Smooth muscle cell of the brain vasculature (primary cell): ENCODE measurements around the gene C19orf38.
"Not testable (repeated sequence)": the region's sequence is repeated elsewhere in the genome, so short reads cannot be mapped to it uniquely, and the experiment has no call there.

ENCODE experiments used
- DNase-seq: peaks from one replicate; pipeline ENCODE4 v3.0.0-alpha.2; 2012; ENCODE audit warnings: low read depth, low spot score

C19orf38 gene

DNA sequence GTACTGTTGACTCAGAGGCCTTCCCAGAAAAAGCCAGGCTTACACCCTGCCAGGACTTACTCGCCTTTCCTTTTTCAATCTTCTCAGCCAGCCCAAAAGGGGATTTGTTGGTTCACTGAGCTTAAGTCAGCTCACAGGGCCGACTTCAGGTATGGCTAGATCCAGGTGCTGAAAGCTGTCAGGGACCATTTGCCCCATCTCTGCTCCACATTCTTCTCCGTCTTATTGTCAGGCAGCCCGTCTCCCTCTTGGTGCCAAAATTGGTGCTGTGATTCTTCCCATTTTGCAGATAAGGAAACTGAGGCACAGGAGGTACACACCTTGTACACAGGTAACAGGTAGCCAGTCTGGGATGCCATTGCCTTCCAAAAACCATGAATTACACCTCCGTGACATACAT, 2.4 kb downstream of the C19orf38 start:
- no peak for DNase-seq

DNA sequence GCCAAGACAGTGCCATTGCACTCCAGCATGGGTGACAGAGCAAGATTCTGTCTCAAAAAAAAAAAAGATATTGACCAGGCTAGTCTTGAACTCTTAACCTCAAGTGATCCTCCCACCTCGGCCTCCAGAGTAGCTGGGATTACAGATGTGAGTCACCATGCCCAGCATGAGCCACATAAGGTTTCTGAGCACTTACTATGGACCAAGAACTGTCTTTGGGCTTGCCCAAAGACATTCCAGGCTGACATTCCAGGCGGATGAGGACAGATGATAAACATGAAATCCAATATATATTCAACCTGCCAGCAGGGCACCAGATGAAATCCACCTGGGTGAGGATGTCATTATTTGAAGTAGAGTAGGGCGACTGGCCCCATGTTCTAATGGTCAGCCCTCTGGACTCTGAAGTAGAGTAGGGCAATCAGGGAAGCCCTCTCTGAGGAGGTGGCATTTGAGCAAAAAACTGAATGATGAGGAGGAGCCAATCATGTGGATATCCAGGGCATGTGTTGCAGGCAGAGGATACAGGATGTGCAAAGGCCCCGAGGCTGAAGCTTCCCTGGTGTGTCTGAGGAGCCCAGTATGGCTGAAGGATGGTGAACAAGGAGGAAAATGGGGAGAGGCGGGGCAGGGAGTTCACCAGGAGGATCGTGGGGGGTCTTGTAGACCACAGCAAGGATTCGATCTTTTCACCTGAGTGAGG, 4.0 kb downstream of the C19orf38 start:
- DNase-seq: no peak

DNA sequence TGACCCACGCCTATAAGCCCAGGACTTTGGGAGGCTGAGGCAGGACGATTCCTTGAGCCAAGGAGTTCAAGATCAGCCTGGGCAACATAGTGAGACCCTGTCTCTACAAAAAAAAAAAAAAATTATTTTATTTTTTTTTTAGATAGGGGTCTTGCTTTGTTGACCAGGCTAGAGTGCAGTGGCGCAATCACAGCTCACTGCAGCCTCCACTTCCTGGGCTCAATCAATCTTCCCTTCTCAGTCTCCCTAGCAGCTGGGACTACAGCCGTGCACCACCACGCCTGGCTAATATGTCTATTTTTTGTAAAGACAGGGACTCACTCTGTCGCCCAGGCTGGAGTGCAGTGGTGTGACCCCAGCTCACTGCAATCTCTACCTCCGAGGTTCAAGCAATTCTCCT, 4.7 kb downstream of the C19orf38 start:
- DNase-seq: no peak

DNA sequence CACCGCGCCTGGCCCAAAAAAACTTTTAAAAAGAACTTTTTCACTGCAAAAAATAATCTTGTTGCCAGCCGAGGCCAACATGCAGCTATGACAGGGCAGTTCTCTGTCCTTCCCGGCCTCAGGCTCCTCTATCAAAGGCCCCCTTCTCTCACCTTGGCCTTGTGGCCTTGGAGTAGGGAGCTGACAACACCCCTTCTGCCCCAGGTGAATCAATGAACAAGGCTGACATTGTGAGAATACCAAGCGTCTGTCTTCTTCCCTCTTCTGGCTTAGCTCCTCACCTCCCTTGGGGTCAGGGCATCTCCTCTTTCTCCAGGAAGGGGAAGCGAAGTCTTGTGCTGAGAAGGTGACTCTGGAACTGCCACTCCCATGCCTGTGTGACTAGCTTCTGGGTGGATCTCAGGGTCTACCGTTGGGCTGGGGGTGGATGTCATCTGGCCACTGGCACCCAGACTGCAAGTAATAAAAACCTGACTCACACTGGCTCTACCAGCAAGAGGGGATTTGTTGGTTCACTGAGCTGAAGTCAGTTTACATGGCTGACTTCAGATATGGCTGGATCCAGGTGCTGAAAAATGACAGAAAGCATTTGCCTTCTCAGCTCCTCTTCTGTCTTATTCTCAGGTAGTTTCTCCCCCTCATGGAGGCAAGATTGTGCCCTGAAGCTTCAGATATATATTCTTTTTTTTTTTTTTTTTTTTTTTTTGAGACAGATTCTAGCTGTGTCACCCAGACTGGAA, 6.3 kb downstream of the C19orf38 start:
- no peak for DNase-seq

DNA sequence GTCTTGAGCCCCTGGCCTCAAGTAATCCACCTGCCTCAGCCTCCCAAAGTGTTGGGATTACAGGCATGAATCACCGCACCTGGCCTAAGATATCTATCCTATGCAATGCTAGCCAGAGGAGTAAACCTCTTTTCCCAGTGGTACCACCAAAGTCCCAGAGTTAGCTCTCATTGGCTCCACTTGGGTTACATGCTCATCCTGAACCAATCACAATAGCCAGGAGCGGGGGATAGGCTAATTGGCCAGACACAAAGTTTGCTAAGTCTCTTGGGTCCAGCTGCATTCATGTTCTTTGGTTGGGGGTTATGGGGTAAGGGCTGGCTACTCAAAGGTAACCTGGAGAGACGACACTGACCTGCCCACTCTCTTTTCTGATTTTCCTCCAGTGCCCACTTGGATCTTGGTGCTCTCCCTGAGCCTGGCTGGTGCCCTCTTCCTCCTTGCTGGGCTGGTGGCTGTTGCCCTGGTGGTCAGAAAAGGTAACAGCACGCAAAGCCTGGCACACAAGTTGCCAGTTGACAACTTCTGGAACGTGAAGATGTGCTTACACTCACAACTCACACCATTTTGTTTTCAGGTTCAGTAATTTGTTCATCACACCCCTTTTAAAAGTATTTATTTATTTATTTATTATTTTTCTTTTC, 7.8 kb downstream of the C19orf38 start:
- no peak for DNase-seq

DNA sequence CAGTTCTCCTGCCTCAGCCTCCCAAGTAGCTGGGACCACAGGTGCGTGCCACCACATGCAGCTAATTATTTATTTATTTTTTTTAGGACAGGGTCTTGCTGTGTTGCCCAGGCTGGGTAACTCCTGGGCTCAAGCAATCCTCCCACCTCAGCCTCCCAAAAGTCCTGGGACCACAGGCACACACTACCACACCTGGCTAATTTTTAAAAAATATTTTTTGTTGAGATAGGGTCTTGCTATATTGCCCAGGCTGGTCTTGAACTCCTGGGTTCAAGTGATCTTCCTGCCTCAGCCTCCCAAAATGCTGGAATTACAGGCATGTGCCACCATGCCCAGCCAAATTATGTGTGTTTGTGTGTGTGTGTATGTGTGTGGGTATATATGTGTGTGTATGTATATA, 8.7 kb downstream of the C19orf38 start:
- not testable (repeated sequence) for DNase-seq

DNA sequence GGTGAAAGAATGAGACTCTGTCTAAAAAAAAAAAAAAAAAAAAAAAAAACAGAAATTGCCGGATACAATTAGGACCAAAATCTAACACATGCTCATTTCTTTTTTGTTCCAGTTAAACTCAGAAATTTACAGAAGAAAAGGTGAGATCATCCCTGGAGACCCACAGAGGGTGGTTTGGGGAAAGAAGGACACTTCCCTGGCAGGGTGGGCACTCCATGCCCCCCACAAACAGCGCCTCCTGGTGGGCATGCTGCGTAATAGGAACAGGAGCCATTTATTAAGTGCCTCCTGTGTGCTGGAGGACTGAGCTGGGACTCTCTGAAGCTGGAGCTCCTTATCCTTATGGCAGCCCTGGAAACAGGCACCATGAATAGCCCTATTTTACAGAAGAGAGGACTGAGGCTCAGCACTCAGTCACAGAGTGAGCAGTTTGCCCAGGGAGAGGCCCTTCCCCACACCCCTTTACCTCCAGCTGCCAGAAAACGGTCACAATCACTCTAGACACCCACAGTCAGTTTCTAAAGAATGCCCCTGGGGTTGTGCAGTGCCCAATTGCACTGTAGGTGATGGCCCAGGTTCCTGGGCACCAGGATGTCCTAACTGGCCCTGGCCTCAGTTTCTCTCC, 10.1 kb downstream of the C19orf38 start:
- no peak for DNase-seq

DNA sequence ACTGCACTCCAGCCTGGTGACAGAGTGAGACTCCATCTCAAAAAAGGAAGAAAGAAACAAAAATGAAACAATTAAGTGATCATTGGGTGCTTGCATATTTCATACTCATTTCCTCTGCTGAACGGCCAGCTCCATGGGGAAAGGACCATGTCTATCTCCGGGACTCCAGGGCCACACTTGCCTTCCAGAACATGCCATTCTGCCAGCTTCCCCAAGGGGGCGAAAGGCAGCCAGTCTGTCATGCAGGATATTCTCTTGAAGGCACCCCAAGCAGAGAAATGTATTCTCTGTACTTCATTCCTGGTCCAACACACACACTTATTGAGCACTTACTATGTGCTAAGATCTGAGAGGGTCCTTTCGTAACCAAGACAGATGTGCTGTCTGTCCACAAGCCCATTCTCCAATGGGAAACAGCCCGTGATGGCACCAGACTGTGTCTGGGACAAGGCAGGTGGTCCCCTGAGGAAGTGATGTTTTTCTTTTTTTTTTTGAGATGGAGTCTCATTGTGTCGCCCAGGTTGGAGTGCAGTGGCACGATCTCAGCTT, 13.0 kb downstream of the C19orf38 start:
- no peak for DNase-seq

DNA sequence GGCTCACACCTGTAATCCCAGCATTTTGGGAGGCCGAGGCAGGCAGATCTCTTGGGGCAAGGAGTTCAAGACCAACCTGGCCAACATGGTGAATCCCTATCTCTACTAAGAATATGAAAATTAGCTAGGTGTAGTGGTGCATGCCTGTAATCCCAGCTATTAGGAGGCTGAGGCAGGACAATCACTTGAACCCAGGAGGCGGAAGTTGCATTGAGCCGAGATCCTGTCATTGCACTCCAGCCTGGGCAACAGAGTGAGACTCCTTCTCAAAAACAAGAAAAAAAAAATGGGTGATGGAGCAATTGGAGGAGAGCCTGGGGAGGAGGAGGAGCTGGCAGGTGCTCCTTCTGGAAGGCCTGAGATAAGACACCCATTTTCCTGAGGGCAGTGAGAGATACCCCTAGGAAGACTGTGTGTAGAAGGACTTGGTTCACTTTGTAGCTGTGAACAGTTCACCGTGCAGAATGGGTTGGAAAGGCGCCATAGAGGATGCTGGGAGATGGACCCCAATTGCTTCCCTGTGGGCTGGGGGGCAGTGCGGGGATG, 14.4 kb downstream of the C19orf38 start:
- no peak for DNase-seq

DNA sequence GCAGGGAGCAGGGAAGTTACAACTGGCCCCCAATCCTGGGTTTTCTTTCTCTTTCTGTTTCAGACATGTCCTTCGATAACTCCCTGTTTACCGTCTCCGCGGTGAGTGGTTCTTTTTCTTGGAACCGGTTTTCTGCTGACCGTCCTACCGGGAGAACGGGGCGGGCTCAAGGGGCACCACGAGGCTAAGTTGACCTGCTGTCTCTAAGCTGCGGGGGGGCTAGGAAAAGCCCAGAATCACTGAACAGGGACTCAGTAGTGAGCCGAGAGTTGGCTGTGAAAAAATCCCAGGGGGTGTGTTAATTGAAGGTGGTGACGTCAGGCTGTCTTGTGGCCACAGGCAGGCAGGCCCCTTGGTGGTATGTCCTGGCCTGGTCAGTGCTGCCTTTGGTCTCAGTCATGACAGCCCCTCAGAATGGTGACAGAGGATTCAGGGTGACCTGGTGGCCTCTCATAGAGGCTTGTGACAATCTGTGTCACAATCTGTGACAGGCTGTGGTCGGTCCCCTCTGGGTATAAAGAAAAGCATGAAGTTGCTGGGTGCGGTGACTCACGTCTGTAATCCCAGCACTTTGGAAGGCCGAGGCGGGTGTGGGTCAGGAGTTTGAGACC, 15.0 kb downstream of the C19orf38 start:
- no peak for DNase-seq

DNA sequence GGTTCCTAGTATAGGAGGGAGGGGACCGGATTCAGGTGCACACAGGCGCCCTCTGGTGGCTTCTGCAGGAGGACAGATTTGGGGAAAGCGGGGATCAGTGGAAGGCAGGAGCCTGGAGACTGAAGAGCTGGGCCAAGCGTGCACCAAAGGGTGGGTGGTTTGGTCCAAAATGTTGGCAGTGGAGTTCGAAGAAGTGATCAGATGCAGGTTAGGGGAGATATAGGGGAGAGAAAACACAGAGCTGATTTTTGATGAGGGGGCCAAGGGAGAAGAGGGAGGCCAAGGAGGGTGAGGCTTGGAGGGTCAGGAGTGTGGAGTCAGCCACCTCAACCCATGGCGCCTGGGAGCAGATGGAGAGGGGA, 16.3 kb downstream of the C19orf38 start:
- DNase-seq: peak; percentile 52

DNA sequence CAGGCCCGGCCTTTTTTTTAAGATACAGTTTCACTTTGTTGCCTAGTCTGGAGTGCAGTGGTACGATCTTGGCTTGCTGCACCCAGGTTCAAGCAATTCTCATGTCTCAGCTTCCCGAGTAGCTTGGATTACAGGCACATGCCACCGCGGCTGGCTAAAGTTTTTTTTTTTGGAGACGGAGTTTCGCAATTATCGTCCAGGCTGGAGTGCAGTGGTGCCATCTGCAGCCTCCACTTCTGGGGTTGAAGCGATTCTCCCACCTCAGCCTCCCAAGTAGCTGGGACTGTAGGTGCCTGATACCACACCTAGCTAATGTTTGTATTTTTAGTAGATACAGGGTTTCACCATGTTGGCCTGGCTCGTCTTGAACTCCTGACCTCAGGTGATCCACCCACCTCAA, 18.3 kb downstream of the C19orf38 start:
- no peak for DNase-seq

DNA sequence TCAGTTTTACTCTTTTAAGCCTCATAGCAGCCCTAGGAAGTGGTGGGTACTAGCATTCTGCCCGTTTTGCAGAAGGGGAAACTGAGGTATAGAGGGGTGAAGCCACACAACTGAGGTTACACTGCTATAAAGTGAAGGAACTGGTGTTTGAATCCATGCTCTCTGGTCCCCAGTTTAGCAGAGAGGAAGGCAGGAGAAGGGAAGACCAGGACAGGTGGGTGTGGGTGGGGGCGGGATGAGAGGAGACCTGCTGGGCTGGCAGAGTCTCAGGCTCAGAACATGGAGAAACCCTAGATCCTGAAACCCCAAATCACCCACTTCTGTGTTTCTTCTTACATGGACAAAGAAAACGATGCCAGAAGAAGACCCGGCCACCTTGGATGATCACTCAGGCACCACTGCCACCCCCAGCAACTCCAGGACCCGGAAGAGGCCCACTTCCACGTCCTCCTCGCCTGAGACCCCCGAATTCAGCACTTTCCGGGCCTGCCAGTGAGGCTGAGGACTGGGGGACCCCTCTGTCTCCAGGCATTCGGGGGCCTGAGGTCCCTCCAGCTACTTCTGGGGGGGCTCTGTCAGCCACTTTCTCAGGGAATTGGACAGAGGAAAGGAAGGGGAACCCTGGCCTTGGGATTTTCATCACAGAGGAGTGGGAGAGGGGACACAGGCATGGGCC, 20.8 kb downstream of the C19orf38 start:
- no peak for DNase-seq

DNA sequence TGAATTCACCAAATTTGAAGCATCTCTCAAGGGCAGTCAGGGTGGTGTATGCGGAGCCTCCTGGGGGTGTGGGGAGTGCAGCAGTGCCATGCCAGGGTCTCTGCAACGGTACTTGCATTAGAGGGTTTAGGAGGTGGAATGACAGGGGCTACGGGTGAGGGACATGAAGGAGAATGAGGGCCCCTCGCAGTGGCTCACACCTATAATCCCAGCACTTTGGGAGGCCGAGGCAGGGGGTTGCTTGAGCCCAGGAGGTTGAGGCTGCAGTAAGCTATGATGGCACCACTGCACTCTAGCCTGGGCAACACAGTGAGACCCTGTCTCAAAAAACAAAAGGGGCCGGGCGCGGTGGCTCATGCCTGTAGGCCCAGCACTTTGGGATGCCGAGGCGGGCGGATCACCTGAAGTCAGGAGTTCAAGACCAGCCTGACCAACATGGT, 21.7 kb downstream of the C19orf38 start:
- not testable (repeated sequence) for DNase-seq

DNA sequence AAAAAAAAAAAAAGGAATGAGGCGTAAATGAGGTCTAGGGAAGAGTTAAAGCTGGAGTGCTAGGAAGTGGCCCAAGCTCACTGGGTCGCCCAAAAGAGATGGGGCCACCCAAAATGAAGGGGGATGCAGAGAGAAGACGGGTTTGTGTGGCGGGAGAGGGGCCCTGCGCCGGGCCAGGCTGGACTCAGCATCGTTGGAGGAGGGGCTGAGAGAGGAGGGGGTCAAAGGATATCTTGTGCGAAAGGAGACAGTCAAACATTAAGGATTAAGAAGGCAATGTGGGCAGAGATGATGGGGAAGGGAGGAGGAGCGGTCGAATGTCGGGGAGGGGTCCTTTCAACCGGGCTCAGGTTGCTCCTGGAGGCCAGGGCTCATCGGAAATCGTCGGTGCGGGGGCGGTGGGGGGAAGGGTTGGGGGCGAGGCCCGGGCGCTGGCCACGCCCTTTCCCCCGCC, 22.3 kb downstream of the C19orf38 start:
- no peak for DNase-seq

DNA sequence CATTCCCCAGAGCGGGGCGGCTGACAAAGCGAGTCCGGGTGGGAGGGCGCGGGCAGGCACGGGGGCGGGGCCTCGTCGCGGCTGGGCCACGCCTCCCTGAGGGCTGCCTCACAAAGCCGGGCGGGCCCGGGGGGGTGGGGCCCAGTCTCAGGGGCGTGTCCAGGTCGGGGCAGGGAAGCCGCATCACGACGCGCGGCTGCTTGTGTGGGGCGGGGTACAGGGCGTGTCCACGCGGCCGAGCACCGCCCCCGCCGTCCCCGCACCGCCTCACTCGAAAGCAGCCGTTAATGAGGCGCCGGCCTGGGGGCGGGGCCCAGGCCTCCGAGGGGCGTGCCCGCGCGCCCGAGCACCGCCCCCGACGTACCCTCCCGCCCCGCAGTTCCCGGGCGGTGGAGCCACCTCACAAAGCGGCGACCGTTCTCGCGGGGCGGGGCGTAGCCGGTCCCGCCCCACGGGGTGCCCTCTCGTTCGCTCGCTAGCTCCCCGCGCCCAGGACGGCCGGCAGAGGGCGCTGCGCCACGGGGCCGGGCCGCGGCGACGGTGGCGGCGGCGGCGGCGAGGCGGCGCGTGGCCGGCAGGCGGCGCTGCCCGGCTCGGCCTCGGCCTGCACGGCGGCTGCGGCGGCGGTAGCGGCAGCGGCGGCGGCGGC, 22.9 kb downstream of the C19orf38 start, which contains the start of gene CARM1:
CARM1 (plus strand) TSS at position 599 of the 649 bp plus-strand sequence. CDS start 150 bp downstream, outside the sequence.
- peak; percentile 97 for DNase-seq

DNA sequence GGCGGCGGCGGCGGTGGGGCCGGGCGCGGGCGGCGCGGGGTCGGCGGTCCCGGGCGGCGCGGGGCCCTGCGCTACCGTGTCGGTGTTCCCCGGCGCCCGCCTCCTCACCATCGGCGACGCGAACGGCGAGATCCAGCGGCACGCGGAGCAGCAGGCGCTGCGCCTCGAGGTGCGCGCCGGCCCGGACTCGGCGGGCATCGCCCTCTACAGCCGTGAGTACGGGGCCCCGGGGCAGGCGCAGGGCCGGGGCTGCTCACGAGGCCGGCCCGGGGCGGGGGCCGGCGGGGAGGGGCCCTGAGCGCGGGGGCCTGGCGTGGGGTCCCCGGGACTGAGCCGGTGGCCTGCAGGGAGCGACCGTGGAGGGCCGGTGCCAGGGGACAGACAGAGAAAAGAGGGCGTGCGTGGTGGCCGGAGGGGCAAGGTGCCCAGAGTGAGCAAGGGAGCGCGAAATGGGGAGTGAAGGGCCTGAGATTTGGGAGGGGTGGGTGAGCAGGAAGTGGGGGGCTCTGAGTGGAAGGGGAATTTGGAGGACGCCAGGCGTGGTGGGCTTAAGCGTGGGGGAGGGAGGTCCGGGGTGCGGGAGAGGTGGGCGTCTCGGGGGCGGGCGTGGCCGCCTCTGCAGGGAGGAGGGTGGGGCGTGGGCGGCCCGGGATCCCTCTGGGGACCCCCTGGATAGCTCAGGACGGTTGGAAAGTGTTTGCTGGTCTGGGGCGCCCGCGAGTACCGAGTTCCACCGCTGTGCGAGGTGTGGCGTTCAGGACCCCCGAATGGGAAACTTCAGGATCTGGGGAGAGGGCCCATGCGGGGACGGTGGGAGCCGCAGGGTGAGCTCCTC, 23.7 kb downstream of the C19orf38 start:
- DNase-seq: no peak

DNA sequence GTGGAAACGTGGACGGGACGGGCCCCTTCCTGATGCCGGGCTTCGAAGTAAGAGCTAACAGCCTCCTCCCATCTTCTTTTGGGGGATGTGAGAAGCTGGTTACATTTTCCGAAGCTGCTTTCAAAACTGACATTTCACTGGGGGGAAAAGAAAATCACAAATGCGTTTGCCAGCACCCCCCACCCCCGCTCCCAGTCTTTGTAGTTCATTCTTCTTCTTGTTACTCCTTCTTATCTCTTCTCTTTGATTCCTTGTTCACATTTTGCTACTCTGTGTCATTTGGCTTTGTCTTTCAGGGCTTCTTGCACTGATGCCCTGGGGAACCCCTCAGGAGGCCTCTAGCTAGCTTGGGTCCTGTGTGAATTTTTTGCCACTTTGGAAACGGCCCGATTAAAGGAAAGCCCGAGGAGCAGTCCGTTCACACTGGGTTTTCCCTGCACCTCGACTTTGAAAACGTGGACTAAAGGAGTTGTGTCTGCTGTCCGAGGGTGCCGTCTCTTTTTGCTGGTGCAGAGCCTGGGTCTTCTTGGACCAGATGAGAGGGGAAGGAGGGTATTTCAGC, 24.4 kb downstream of the C19orf38 start:
- DNase-seq: no peak

DNA sequence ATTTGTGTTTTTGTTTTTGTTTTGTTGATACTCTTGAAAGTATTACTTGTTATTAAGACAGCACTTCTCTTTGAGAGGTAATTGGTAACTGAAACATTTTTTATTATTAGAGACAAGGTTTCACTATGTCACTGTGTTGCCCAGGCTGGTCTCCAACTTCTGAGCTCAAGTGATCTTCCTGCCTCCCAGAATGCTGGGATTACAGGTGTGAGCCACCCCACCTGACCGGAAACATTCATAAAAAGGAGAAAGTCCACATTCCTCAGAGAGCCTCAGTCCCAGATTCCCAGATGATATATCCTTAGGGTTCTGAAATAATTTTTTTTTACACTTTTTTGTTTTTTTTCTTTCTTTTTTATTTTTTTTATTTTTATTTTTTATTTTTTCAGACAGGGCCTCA, 25.8 kb downstream of the C19orf38 start:
- DNase-seq: no peak
